Measurements from ENCODE around the gene EXOC2.

EXOC2 gene

GRCh38 chr6:650098-650497 lies 42.8 kb downstream of the EXOC2 start:
- Histone ChIP-seq H3K4me3 (ENCODE audit: low read depth, low read length) (no peak overlapping the region), H3K27me3 (ENCODE audit: insufficient read depth, low read depth, severe bottlenecking) (no peaks in the 10 kb centered on the region), H3K9me3 (ENCODE audit: severe bottlenecking) (no peaks in the 10 kb centered on the region), H3K36me3 (no peaks in the 10 kb centered on the region), H3K27ac (no peak overlapping the region)
- TF ChIP-seq CTCF (IDR thresholded peaks at IDR 0.05; ENCODE audit: low read depth, low read length): no peak
- no peak for DNase-seq

- Histone ChIP-seq H3K27me3 (ENCODE audit: insufficient read depth, low read depth, severe bottlenecking) (no peaks in the 10 kb centered on the region), H3K9me3 (ENCODE audit: severe bottlenecking) (no peaks in the 10 kb centered on the region), H3K27ac (no peak overlapping the region), H3K4me3 (ENCODE audit: low read depth, low read length) (no peak overlapping the region), H3K36me3 (no peaks in the 10 kb centered on the region)
- DNase-seq: no peak
- no peak for TF ChIP-seq CTCF (IDR thresholded peaks at IDR 0.05; ENCODE audit: low read depth, low read length)
These were observed 50.1 kb downstream of the EXOC2 start for GRCh38 chr6:642805-643204.

GRCh38 chr6:641225-641985 lies 51.5 kb downstream of the EXOC2 start:
- no peak for DNase-seq

GRCh38 chr6:636488-636887 lies 56.5 kb downstream of the EXOC2 start:
- Histone ChIP-seq H3K27ac (no peak overlapping the region), H3K9me3 (ENCODE audit: severe bottlenecking) (no peaks in the 10 kb centered on the region), H3K36me3 (peaks cover 8% of the 10 kb centered on the region), H3K4me3 (ENCODE audit: low read depth, low read length) (no peak overlapping the region), H3K27me3 (ENCODE audit: insufficient read depth, low read depth, severe bottlenecking) (no peaks in the 10 kb centered on the region)
- TF ChIP-seq CTCF (IDR thresholded peaks at IDR 0.05; ENCODE audit: low read depth, low read length): no peak
- no peak for DNase-seq

More at GRCh38 chr6:641225-641985, 51.5 kb downstream of the EXOC2 start:
- TF ChIP-seq CTCF (IDR thresholded peaks at IDR 0.05; ENCODE audit: low read depth, low read length): no peak
- Histone ChIP-seq H3K27me3 (ENCODE audit: insufficient read depth, low read depth, severe bottlenecking) (no peaks in the 10 kb centered on the region), H3K4me3 (ENCODE audit: low read depth, low read length) (no peak overlapping the region), H3K36me3 (no peaks in the 10 kb centered on the region), H3K27ac (no peak overlapping the region), H3K9me3 (ENCODE audit: severe bottlenecking) (no peaks in the 10 kb centered on the region)

- Histone ChIP-seq H3K4me3 (ENCODE audit: low read depth, low read length) (no peak overlapping the region), H3K27me3 (ENCODE audit: insufficient read depth, low read depth, severe bottlenecking) (no peaks in the 10 kb centered on the region), H3K9me3 (ENCODE audit: severe bottlenecking) (no peaks in the 10 kb centered on the region), H3K27ac (no peak overlapping the region), H3K36me3 (peaks cover 8% of the 10 kb centered on the region)
- DNase-seq: no peak
- no peak for TF ChIP-seq CTCF (IDR thresholded peaks at IDR 0.05; ENCODE audit: low read depth, low read length)
These were observed 57.7 kb downstream of the EXOC2 start for GRCh38 chr6:635233-635632.

GRCh38 chr6:633611-634010 lies 59.3 kb downstream of the EXOC2 start:
- Histone ChIP-seq H3K9me3 (ENCODE audit: severe bottlenecking) (no peaks in the 10 kb centered on the region), H3K27me3 (ENCODE audit: insufficient read depth, low read depth, severe bottlenecking) (no peaks in the 10 kb centered on the region), H3K36me3 (peaks cover 8% of the 10 kb centered on the region), H3K27ac (no peak overlapping the region), H3K4me3 (ENCODE audit: low read depth, low read length) (no peak overlapping the region)
- no peak for DNase-seq
- TF ChIP-seq CTCF (IDR thresholded peaks at IDR 0.05; ENCODE audit: low read depth, low read length): no peak
